Central memory CD8-positive, alpha-beta T cell (primary cell): Measurements from ENCODE around the gene SHISA8.

Source experiments
- ATAC-seq: fragments of 150-1000 bp; cut with Tn5 transposase; replicated peaks from 2 replicates; pipeline ENCODE4 v1.10.0; 2022; ENCODE audit warnings: mild to moderate bottlenecking, moderate FRiP score, moderate number of reproducible peaks; ENCODE audit not compliant: poor library complexity, severe bottlenecking; ENCODE audit errors: extremely low read depth
- DNase-seq, 2 donors: peaks; one replicate each; pipeline ENCODE4 v3.0.0; 2021; ENCODE audit warnings: low spot score in 2 of 2
- H3K27ac Mint-ChIP-seq: one replicate; pipeline ENCODE4 v1.8.0; 2022; ENCODE audit warnings: low read depth, mild to moderate bottlenecking, moderate library complexity, mixed read lengths
- H3K27me3 Mint-ChIP-seq: one replicate; pipeline ENCODE4 v1.8.0; 2022; ENCODE audit warnings: mixed read lengths
- H3K36me3 Mint-ChIP-seq: one replicate; pipeline ENCODE4 v1.8.0; 2022; ENCODE audit warnings: mild to moderate bottlenecking, moderate library complexity, mixed read lengths; ENCODE audit not compliant: insufficient read depth
- H3K4me1 Mint-ChIP-seq: one replicate; pipeline ENCODE4 v1.8.0; 2022; ENCODE audit warnings: mixed read lengths
- H3K4me3 Mint-ChIP-seq: one replicate; pipeline ENCODE4 v1.8.0; 2022; ENCODE audit warnings: mild to moderate bottlenecking, moderate library complexity, mixed read lengths
- H3K9me3 Mint-ChIP-seq: one replicate; pipeline ENCODE4 v1.8.0; 2022; ENCODE audit warnings: mixed read lengths

Gene SHISA8

GRCh38 chr22:41916745-41917358 lies 2.0 kb upstream of the SHISA8 start:
- Mint-ChIP-seq H3K4me1 (peaks cover 5% of the 10 kb centered on the region), H3K36me3 (peaks cover 3% of the 10 kb centered on the region), H3K27ac (no peak overlapping the region), H3K9me3 (no peaks in the 10 kb centered on the region), H3K4me3 (no peak overlapping the region), H3K27me3 (peaks cover 43% of the 10 kb centered on the region)
- DNase-seq (no peak), ATAC-seq (no peak)

GRCh38 chr22:41915786-41916493 lies 1.1 kb upstream of the SHISA8 start:
- Mint-ChIP-seq H3K27me3 (peaks cover 51% of the 10 kb centered on the region), H3K27ac (no peak overlapping the region), H3K9me3 (no peaks in the 10 kb centered on the region), H3K4me1 (peaks cover 5% of the 10 kb centered on the region), H3K4me3 (peak overlapping the region; percentile 37), H3K36me3 (peaks cover 3% of the 10 kb centered on the region)
- no peak for DNase-seq
- no peak for ATAC-seq

- ATAC-seq (no peak), DNase-seq (no peak)
- Mint-ChIP-seq H3K4me1 (no peaks in the 10 kb centered on the region), H3K27ac (no peak overlapping the region), H3K36me3 (peaks cover 2% of the 10 kb centered on the region), H3K27me3 (peaks cover 53% of the 10 kb centered on the region), H3K9me3 (no peaks in the 10 kb centered on the region), H3K4me3 (peak overlapping the region; percentile 37)
Observed at GRCh38 chr22:41914611-41915034, 251 bp downstream of the SHISA8 start.

GRCh38 chr22:41913842-41914534 lies 886 bp downstream of the SHISA8 start:
- Mint-ChIP-seq H3K9me3 (no peaks in the 10 kb centered on the region), H3K27me3 (peaks cover 59% of the 10 kb centered on the region), H3K4me3 (peak overlapping the region; percentile 60), H3K36me3 (peaks cover 2% of the 10 kb centered on the region), H3K4me1 (peaks cover 6% of the 10 kb centered on the region), H3K27ac (no peak overlapping the region)
- DNase-seq = no peak
- no peak for ATAC-seq

GRCh38 chr22:41913040-41913719 lies 1.7 kb downstream of the SHISA8 start:
- Mint-ChIP-seq H3K27me3 (peaks cover 60% of the 10 kb centered on the region), H3K9me3 (no peaks in the 10 kb centered on the region), H3K4me3 (peak overlapping the region; percentile 60), H3K36me3 (peaks cover 3% of the 10 kb centered on the region), H3K27ac (no peak overlapping the region), H3K4me1 (peaks cover 14% of the 10 kb centered on the region)
- DNase-seq (no peak), ATAC-seq (no peak)

- H3K4me3 Mint-ChIP-seq = peak overlapping the region; percentile 60
- DNase-seq = no peak
- H3K36me3 Mint-ChIP-seq = peaks cover 3% of the 10 kb centered on the region
- H3K27me3 Mint-ChIP-seq = peaks cover 59% of the 10 kb centered on the region
- peaks cover 19% of the 10 kb centered on the region for H3K4me1 Mint-ChIP-seq
- no peak for ATAC-seq
- no peaks in the 10 kb centered on the region for H3K9me3 Mint-ChIP-seq
- H3K27ac Mint-ChIP-seq = no peak overlapping the region
Observed at GRCh38 chr22:41912338-41913039, 2.4 kb downstream of the SHISA8 start.

- Mint-ChIP-seq H3K27me3 (peaks cover 45% of the 10 kb centered on the region), H3K36me3 (peaks cover 3% of the 10 kb centered on the region), H3K4me1 (peaks cover 21% of the 10 kb centered on the region), H3K27ac (peak overlapping the region; percentile 38), H3K9me3 (no peaks in the 10 kb centered on the region), H3K4me3 (peak overlapping the region; percentile 68)
- DNase-seq = no peak
- ATAC-seq = no peak
Observed at GRCh38 chr22:41911001-41911611, 3.8 kb downstream of the SHISA8 start.

- peaks cover 5% of the 10 kb centered on the region for H3K36me3 Mint-ChIP-seq
- H3K27me3 Mint-ChIP-seq = peaks cover 38% of the 10 kb centered on the region
- H3K4me3 Mint-ChIP-seq = peak overlapping the region; percentile 58
- DNase-seq (no peak), ATAC-seq (peak; percentile 41)
- no peak overlapping the region for H3K27ac Mint-ChIP-seq
- no peaks in the 10 kb centered on the region for H3K9me3 Mint-ChIP-seq
- H3K4me1 Mint-ChIP-seq = peaks cover 25% of the 10 kb centered on the region
Observed at GRCh38 chr22:41910050-41911000, 4.5 kb downstream of the SHISA8 start.

- DNase-seq (no peak), ATAC-seq (no peak)
- Mint-ChIP-seq H3K27me3 (peaks cover 37% of the 10 kb centered on the region), H3K9me3 (no peaks in the 10 kb centered on the region), H3K27ac (no peak overlapping the region), H3K36me3 (peaks cover 5% of the 10 kb centered on the region), H3K4me1 (peaks cover 25% of the 10 kb centered on the region), H3K4me3 (peak overlapping the region; percentile 45)
Observed at GRCh38 chr22:41909310-41910049, 5.4 kb downstream of the SHISA8 start.

GRCh38 chr22:41908411-41909309 lies 6.2 kb downstream of the SHISA8 start:
- peaks cover 25% of the 10 kb centered on the region for H3K4me1 Mint-ChIP-seq
- H3K36me3 Mint-ChIP-seq = peaks cover 7% of the 10 kb centered on the region
- peak overlapping the region; percentile 50 for H3K4me3 Mint-ChIP-seq
- H3K9me3 Mint-ChIP-seq = no peaks in the 10 kb centered on the region
- ATAC-seq (no peak), DNase-seq (no peak)
- no peak overlapping the region for H3K27ac Mint-ChIP-seq
- H3K27me3 Mint-ChIP-seq = peaks cover 36% of the 10 kb centered on the region
